ENCODE data around the gene STAC2.

The STAC2 gene

DNA sequence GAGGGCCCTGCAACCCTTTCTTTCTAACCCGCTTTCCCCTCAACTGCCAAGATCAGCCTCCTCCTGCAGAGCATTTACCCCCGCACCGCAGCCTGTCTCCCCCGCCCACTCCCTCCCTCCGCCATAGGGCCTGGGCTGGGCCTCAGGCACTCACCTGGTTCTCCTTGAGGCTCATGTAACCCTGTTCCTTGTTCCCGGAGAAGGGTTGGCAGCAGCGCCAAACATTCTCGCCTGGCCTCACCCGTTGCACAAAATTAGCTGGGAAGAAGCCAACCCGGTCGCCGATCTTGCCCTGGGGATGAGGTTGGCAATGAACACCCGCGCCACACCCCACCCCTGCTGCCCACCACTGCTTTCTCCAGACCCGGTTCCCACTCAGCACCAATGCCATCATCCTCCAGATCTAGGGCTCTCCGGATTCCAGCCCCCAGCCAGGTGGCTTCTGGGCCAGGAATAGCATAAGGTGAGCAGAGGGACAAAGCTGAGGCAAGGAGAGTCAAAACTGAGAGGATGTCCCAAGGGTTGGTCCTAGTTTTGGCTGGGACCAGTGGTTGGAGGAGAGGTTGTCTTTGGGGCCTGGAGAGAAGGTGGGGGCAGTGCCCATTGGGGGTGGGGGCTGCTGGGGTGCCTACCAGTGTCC, 12.8 kb downstream of the STAC2 start:
- Histone ChIP-seq H4K20me1 (ENCODE audit: insufficient read depth, low read length) (no peaks in the 10 kb centered on the region), H3K4me2 (ENCODE audit: low read depth, low read length) (no peak overlapping the region), H3K27me3 (replicated peaks; ENCODE audit: insufficient read depth, low read length) (peaks cover 10% of the 10 kb centered on the region), H3K4me3 (ENCODE audit: low read length) (no peak overlapping the region), H3K4me1 (ENCODE audit: low read length) (peaks cover 17% of the 10 kb centered on the region), H3K9ac (ENCODE audit: low read length) (no peak overlapping the region), H2AFZ (ENCODE audit: low read length) (no peak overlapping the region), H3K27ac (ENCODE audit: low read length) (no peak overlapping the region), H3F3A (ENCODE audit: insufficient read depth, low read length) (0 out of 2 replicates have a peak, but pooled peaks cover 3% of the 10 kb centered on the region), H3K9me3 (replicated peaks; ENCODE audit: insufficient read depth, low read length) (no peaks in the 10 kb centered on the region), H3K36me3 (replicated peaks; ENCODE audit: insufficient read depth, low read length) (no peaks in the 10 kb centered on the region), H3K9me2 (replicated peaks; ENCODE audit: insufficient read depth, low read length) (no peaks in the 10 kb centered on the region), H3K79me2 (ENCODE audit: low read length) (no peaks in the 10 kb centered on the region)
- TF ChIP-seq EZH2phosphoT487 (IDR thresholded peaks at IDR 0.05; ENCODE audit: low read length) (no peak), EZH2 (optimal IDR thresholded peaks at IDR 0.05; ENCODE audit: low read depth, low read length) (no peak)
- TF ChIP-seq, protein P1, sequence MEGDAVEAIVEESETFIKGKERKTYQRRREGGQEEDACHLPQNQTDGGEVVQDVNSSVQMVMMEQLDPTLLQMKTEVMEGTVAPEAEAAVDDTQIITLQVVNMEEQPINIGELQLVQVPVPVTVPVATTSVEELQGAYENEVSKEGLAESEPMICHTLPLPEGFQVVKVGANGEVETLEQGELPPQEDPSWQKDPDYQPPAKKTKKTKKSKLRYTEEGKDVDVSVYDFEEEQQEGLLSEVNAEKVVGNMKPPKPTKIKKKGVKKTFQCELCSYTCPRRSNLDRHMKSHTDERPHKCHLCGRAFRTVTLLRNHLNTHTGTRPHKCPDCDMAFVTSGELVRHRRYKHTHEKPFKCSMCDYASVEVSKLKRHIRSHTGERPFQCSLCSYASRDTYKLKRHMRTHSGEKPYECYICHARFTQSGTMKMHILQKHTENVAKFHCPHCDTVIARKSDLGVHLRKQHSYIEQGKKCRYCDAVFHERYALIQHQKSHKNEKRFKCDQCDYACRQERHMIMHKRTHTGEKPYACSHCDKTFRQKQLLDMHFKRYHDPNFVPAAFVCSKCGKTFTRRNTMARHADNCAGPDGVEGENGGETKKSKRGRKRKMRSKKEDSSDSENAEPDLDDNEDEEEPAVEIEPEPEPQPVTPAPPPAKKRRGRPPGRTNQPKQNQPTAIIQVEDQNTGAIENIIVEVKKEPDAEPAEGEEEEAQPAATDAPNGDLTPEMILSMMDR (IDR thresholded peaks at IDR 0.05; ENCODE audit: low read length): no peak
- no peak for DNase-seq

DNA sequence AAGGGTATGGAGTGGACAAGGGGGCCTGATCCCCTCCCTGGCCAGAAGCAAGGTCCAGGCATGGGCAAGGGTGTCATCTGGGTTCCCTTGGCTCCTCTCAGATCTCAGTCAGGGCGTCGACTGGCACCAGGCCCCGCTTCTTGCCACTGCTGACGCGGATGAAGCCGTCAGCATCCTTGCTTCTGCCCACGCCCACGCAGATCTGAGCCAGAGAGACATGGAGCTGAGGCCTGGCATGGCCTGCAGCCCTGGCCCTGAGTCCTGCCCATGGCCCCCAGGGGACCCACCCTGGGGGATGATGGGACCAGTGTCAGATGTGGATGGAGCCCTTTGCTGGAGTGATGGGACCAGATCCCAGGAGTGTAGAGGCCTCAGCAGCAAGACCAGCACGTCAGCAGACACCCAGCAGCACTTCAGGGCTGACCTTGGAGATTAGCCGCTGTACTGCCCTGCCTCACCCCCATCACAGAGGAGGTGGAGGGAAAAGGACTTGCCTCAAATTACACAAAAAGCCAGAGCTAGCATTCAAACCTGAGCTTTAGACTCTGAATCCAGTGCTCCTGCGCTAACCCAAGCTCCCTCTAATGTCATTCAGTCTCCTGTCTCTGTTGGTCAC, 13.4 kb downstream of the STAC2 start:
- Histone ChIP-seq H2AFZ (ENCODE audit: low read length) (no peak overlapping the region), H3K36me3 (replicated peaks; ENCODE audit: insufficient read depth, low read length) (no peaks in the 10 kb centered on the region), H3K79me2 (ENCODE audit: low read length) (no peaks in the 10 kb centered on the region), H3K4me1 (ENCODE audit: low read length) (peaks cover 17% of the 10 kb centered on the region), H3K4me3 (ENCODE audit: low read length) (no peak overlapping the region), H3K4me2 (ENCODE audit: low read depth, low read length) (no peak overlapping the region), H3K9ac (ENCODE audit: low read length) (no peak overlapping the region), H3K9me3 (replicated peaks; ENCODE audit: insufficient read depth, low read length) (no peaks in the 10 kb centered on the region), H3K27me3 (replicated peaks; ENCODE audit: insufficient read depth, low read length) (peaks cover 10% of the 10 kb centered on the region), H3K27ac (ENCODE audit: low read length) (no peak overlapping the region), H4K20me1 (ENCODE audit: insufficient read depth, low read length) (no peaks in the 10 kb centered on the region), H3K9me2 (replicated peaks; ENCODE audit: insufficient read depth, low read length) (no peaks in the 10 kb centered on the region), H3F3A (ENCODE audit: insufficient read depth, low read length) (0 out of 2 replicates have a peak, but pooled peaks cover 3% of the 10 kb centered on the region)
- TF ChIP-seq, protein P1 (IDR thresholded peaks at IDR 0.05; ENCODE audit: low read length): no peak
- TF ChIP-seq EZH2phosphoT487 (IDR thresholded peaks at IDR 0.05; ENCODE audit: low read length) (no peak), EZH2 (optimal IDR thresholded peaks at IDR 0.05; ENCODE audit: low read depth, low read length) (no peak)
- no peak for DNase-seq

DNA sequence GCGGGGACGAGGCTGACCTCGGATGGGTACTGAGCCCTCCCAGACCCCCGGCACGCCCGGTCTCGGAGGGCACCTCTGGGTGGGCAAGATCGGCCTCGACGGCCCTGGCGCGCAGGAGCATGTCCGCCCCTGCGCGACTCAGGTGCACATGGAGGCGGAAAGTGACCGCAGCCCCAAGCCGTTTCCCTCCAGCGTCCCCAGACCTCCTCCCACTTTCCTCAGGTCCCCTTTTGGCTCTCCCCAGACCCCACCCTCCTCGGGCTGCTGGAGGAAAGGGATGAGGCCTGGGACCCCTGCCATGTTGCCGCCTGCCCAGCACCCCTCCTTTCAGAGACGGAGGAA, 15.7 kb downstream of the STAC2 start:
- Histone ChIP-seq H3K9me3 (replicated peaks; ENCODE audit: insufficient read depth, low read length) (no peaks in the 10 kb centered on the region), H3K36me3 (replicated peaks; ENCODE audit: insufficient read depth, low read length) (no peaks in the 10 kb centered on the region), H3F3A (ENCODE audit: insufficient read depth, low read length) (peaks cover 13% of the 10 kb centered on the region), H3K4me2 (ENCODE audit: low read depth, low read length) (peak overlapping the region; percentile 76), H3K27ac (ENCODE audit: low read length) (no peak overlapping the region), H3K4me3 (ENCODE audit: low read length) (peak overlapping the region; percentile 32; the same call in 1 of the 2 replicates), H2AFZ (ENCODE audit: low read length) (peak overlapping the region; percentile 85), H3K9ac (ENCODE audit: low read length) (no peak overlapping the region), H3K79me2 (ENCODE audit: low read length) (no peaks in the 10 kb centered on the region), H3K9me2 (replicated peaks; ENCODE audit: insufficient read depth, low read length) (no peaks in the 10 kb centered on the region), H3K4me1 (ENCODE audit: low read length) (peaks cover 17% of the 10 kb centered on the region), H4K20me1 (ENCODE audit: insufficient read depth, low read length) (no peaks in the 10 kb centered on the region), H3K27me3 (replicated peaks; ENCODE audit: insufficient read depth, low read length) (peaks cover under 1% of the 10 kb centered on the region; the same call in 1 of the 2 replicates)
- DNase-seq: no peak
- TF ChIP-seq EZH2phosphoT487 (IDR thresholded peaks at IDR 0.05; ENCODE audit: low read length): no peak
- TF ChIP-seq EZH2 (optimal IDR thresholded peaks at IDR 0.05; ENCODE audit: low read depth, low read length): no peak
- TF ChIP-seq, protein P1 (IDR thresholded peaks at IDR 0.05; ENCODE audit: low read length): no peak

Data from MM.1S (cell line).